Neural progenitor cell (in vitro differentiated cells): ENCODE measurements around the gene ERMN. TPM values are rescaled to one million over a fixed set of nuclear protein-coding genes. Genes with fewer than 3 reads are reported as not detected.
"Not testable (repeated sequence)": the region's sequence is repeated elsewhere in the genome, so short reads cannot be mapped to it uniquely, and the experiment has no call there.

ENCODE experiments used
- DNase-seq: peaks from one replicate; pipeline ENCODE4 v3.0.0-alpha.2; 2016; ENCODE audit warnings: low spot score
- H2AFZ ChIP-seq: fragments of 200-600 bp; sonication (generic); replicated peaks from 2 replicates; pipeline ENCODE4 v1.6.1; 2016; ENCODE audit warnings: antibody characterized with exemption
- H3F3A ChIP-seq: fragments of 200-600 bp; sonication (generic); 2 replicates; pipeline ENCODE4 v1.6.1; 2016; ENCODE audit warnings: antibody characterized with exemption, low read depth
- H3K27ac ChIP-seq: fragments of 200-600 bp; sonication (generic); 2 replicates; pipeline ENCODE4 v1.5.1; 2016; ENCODE audit warnings: mild to moderate bottlenecking
- H3K27me3 ChIP-seq: fragments of 200-600 bp; sonication (generic); 2 replicates; pipeline ENCODE4 v1.6.1; 2016; ENCODE audit warnings: mild to moderate bottlenecking, moderate library complexity
- H3K36me3 ChIP-seq: fragments of 200-600 bp; sonication (generic); 2 replicates; pipeline ENCODE4 v1.5.1; 2016
- H3K4me1 ChIP-seq: fragments of 200-600 bp; sonication (generic); 2 replicates; pipeline ENCODE4 v1.6.1; 2016; ENCODE audit warnings: mixed run types
- H3K4me2 ChIP-seq: fragments of 200-600 bp; sonication (generic); 2 replicates; pipeline ENCODE4 v1.6.1; 2016
- H3K4me3 ChIP-seq: fragments of 200-600 bp; sonication (generic); 2 replicates; pipeline ENCODE4 v1.5.1; 2016
- H3K79me2 ChIP-seq: fragments of 200-600 bp; sonication (generic); 2 replicates; pipeline ENCODE4 v1.6.1; 2016; ENCODE audit warnings: low read depth
- H3K9ac ChIP-seq: fragments of 200-600 bp; sonication (generic); 2 replicates; pipeline ENCODE4 v1.6.1; 2016
- H3K9me3 ChIP-seq: fragments of 200-600 bp; sonication (generic); 2 replicates; pipeline ENCODE4 v1.5.1; 2016; ENCODE audit warnings: low read depth
- H4K20me1 ChIP-seq: fragments of 200-600 bp; sonication (generic); 2 replicates; pipeline ENCODE4 v1.6.1; 2016; ENCODE audit warnings: low read depth
- H3K27ac Mint-ChIP-seq: 3 replicates; pipeline ENCODE4 v1.8.0; 2021; ENCODE audit warnings: mixed read lengths
- H3K27me3 Mint-ChIP-seq: 2 replicates; pipeline ENCODE4 v1.8.0; 2022; ENCODE audit warnings: low read depth, mild to moderate bottlenecking, inconsistent platforms, moderate library complexity, mixed read lengths; ENCODE audit not compliant: insufficient read depth
- H3K36me3 Mint-ChIP-seq: 3 replicates; pipeline ENCODE4 v1.8.0; 2021; ENCODE audit warnings: mixed read lengths
- H3K4me1 Mint-ChIP-seq: 3 replicates; pipeline ENCODE4 v1.8.0; 2021; ENCODE audit warnings: mixed read lengths
- H3K4me3 Mint-ChIP-seq: 3 replicates; pipeline ENCODE4 v1.8.0; 2021; ENCODE audit warnings: mild to moderate bottlenecking, moderate library complexity, mixed read lengths
- H3K9me3 Mint-ChIP-seq: 3 replicates; pipeline ENCODE4 v1.8.0; 2020; ENCODE audit warnings: mixed read lengths
- EZH2 ChIP-seq: fragments of 200-600 bp; sonication (generic); IDR thresholded peaks from 2 replicates; pipeline ENCODE4 v1.6.1; 2017; ENCODE audit warnings: antibody characterized with exemption, mild to moderate bottlenecking, moderate library complexity
- EZH2phosphoT487 ChIP-seq: fragments of 200-600 bp; sonication (generic); IDR thresholded peaks from 2 replicates; pipeline ENCODE4 v1.6.1; 2017; ENCODE audit warnings: antibody characterized with exemption
- total RNA-seq: library from RNA; depleted of rRNA; stranded (reverse); fragments of >200 nt; gene quantifications from 2 replicates; pipeline ENCODE4 v1.2.3, GENCODE V29; 2015; ENCODE audit warnings: low replicate concordance
- TF ChIP-seq, protein P1 (sequence below): fragments of 200-600 bp; sonication (generic); IDR thresholded peaks from 2 replicates; pipeline ENCODE4 v1.5.1; 2017; ENCODE audit warnings: antibody characterized with exemption, mild to moderate bottlenecking

Gene ERMN, protein sequence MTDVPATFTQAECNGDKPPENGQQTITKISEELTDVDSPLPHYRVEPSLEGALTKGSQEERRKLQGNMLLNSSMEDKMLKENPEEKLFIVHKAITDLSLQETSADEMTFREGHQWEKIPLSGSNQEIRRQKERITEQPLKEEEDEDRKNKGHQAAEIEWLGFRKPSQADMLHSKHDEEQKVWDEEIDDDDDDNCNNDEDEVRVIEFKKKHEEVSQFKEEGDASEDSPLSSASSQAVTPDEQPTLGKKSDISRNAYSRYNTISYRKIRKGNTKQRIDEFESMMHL
- total RNA-seq = 1.2 and 2.2 TPM in 2 replicates

DNA sequence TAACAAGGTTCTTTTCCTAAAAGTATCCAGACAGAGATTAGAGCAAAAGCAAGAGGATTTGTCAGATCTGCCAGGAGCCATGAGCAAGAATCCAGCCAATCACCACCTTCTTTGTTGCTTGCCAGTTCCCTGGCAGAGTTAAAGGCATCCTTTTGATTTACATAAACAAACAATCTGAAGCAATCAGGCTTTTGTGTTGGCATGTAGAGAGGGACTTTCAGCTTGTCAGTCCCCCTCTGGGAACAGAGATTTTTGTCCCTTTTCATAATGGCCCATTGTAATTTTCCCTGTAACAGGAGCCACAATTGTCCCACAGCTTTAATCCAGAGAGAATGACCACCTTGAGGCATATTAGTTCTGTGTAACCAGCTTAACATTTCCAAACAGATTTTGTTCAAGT is at the start of gene ERMN:
TSS of gene ERMN (minus strand) at position 39 of the 400 bp plus-strand sequence. CDS start 182 bp downstream, outside the sequence.
- Histone ChIP-seq H2AFZ (no peak within 1 kb of the TSS), H3K4me1 (peaks cover 54% of the 10 kb centered on the region), H3K4me3 (peak within 1 kb of the TSS; percentile 20), H3K9ac (no peak within 1 kb of the TSS), H3F3A (peaks cover 29% of the 10 kb centered on the region), H3K27ac (peak within 1 kb of the TSS; percentile 86), H3K36me3 (no peaks in the 10 kb centered on the region), H4K20me1 (no peaks in the 10 kb centered on the region), H3K4me2 (peak within 1 kb of the TSS; percentile 62), H3K27me3 (no peaks in the 10 kb centered on the region), H3K79me2 (no peaks in the 10 kb centered on the region), H3K9me3 (no peaks in the 10 kb centered on the region)
- Mint-ChIP-seq H3K9me3 (no peaks in the 10 kb centered on the region), H3K4me1 (peaks cover 22% of the 10 kb centered on the region), H3K27me3 (no peaks in the 10 kb centered on the region), H3K27ac (no peak within 1 kb of the TSS), H3K36me3 (no peaks in the 10 kb centered on the region), H3K4me3 (no peak within 1 kb of the TSS)
- peak; percentile 91 for DNase-seq
- TF ChIP-seq EZH2phosphoT487 (peak; percentile 75), EZH2 (no peak)

DNA sequence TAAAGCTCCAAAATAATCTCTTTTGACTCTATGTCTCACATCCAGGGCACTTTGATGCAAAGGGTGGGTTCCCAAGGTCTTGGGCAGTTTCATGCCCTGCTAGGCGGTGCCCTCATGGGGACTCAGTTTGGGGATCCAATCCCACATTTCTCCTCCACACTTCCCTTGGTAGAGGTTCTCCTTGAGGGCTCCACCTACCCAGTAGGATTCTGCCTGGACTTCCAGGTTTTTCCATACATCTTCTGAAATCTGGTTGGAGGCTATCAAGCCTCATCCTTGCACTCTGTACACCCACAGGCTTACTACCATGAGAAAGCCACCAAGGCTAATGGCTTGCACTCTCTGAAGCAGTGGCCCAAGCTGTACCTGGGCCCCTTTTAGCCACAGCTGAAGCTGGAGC is 49.8 kb upstream of the ERMN start:
- no peaks in the 10 kb centered on the region for H3K36me3 ChIP-seq
- H3K4me1 Mint-ChIP-seq = no peaks in the 10 kb centered on the region

DNA sequence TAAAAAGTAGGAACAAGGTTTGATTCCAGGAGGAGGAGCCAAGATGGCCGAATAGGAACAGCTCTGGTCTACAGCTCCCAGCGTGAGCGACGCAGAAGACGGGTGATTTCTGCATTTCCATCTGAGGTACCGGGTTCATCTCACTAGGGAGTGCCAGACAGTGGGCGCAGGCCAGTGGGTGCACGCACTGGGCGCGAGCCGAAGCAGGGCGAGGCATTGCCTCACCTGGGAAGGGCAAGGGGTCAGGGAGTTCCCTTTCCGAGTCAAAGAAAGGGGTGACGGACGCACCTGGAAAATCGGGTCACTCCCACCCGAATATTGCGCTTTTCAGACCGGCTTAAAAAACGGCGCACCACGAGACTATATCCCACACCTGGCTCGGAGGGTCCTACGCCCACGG is 42.9 kb upstream of the ERMN start:
- not testable (repeated sequence) for H3K27me3 Mint-ChIP-seq, H2AFZ ChIP-seq, H3K4me3 ChIP-seq, DNase-seq, H3K4me1 Mint-ChIP-seq, H3F3A ChIP-seq, H3K27ac Mint-ChIP-seq, H3K79me2 ChIP-seq, H3K36me3 ChIP-seq, H3K27me3 ChIP-seq, H3K9me3 Mint-ChIP-seq, H3K9me3 ChIP-seq, H4K20me1 ChIP-seq, H3K4me3 Mint-ChIP-seq, H3K27ac ChIP-seq, H3K9ac ChIP-seq, H3K36me3 Mint-ChIP-seq, H3K4me2 ChIP-seq
- peaks cover 12% of the 10 kb centered on the region for H3K4me1 ChIP-seq

More for the DNA sequence above, 49.8 kb upstream of the ERMN start:
- Mint-ChIP-seq H3K27ac (no peak overlapping the region), H3K36me3 (peaks cover 3% of the 10 kb centered on the region), H3K4me3 (no peak overlapping the region), H3K9me3 (peaks cover 19% of the 10 kb centered on the region), H3K27me3 (no peaks in the 10 kb centered on the region)
- no peak overlapping the region for H2AFZ ChIP-seq
- no peaks in the 10 kb centered on the region for H3K79me2 ChIP-seq
- no peaks in the 10 kb centered on the region for H3K9me3 ChIP-seq
- H3K27me3 ChIP-seq = no peaks in the 10 kb centered on the region
- no peak overlapping the region for H3K9ac ChIP-seq
- H3K4me3 ChIP-seq = no peak overlapping the region
- H3K4me2 ChIP-seq = no peak overlapping the region
- no peaks in the 10 kb centered on the region for H3F3A ChIP-seq
- peak; percentile 2 for DNase-seq
- no peaks in the 10 kb centered on the region for H4K20me1 ChIP-seq
- TF ChIP-seq EZH2phosphoT487 (no peak), EZH2 (no peak)
- TF ChIP-seq, protein P1, sequence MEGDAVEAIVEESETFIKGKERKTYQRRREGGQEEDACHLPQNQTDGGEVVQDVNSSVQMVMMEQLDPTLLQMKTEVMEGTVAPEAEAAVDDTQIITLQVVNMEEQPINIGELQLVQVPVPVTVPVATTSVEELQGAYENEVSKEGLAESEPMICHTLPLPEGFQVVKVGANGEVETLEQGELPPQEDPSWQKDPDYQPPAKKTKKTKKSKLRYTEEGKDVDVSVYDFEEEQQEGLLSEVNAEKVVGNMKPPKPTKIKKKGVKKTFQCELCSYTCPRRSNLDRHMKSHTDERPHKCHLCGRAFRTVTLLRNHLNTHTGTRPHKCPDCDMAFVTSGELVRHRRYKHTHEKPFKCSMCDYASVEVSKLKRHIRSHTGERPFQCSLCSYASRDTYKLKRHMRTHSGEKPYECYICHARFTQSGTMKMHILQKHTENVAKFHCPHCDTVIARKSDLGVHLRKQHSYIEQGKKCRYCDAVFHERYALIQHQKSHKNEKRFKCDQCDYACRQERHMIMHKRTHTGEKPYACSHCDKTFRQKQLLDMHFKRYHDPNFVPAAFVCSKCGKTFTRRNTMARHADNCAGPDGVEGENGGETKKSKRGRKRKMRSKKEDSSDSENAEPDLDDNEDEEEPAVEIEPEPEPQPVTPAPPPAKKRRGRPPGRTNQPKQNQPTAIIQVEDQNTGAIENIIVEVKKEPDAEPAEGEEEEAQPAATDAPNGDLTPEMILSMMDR = no peak
- H3K4me1 ChIP-seq = no peaks in the 10 kb centered on the region
- no peak overlapping the region for H3K27ac ChIP-seq

DNA sequence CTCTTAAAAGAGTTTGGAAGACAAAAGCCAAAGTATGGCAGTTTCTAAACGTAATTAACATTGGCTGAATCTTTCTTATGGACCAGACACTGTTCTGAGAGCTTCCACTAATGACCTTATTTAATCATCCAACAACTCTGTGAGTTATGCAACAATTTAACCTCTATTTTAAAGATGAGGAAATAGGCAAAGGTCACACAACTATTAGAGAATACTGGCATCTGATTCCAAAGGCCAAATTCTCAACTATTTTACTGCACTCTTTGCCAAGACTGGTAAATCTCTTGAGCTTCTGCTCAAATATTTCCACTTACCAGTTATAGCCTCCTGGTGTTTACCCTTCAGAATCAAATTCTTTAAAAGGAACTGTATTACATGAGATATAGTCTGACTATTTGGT is 42.1 kb upstream of the ERMN start:
- H3K4me1 ChIP-seq = peaks cover 12% of the 10 kb centered on the region
- Mint-ChIP-seq H3K36me3 (no peaks in the 10 kb centered on the region), H3K4me3 (no peak overlapping the region), H3K27me3 (no peaks in the 10 kb centered on the region), H3K27ac (no peak overlapping the region), H3K9me3 (no peaks in the 10 kb centered on the region), H3K4me1 (peaks cover 2% of the 10 kb centered on the region)
- no peak overlapping the region for H3K4me3 ChIP-seq
- H3K79me2 ChIP-seq = no peaks in the 10 kb centered on the region
- H3K9ac ChIP-seq = no peak overlapping the region
- H2AFZ ChIP-seq = no peak overlapping the region
- H4K20me1 ChIP-seq = no peaks in the 10 kb centered on the region
- H3K36me3 ChIP-seq = no peaks in the 10 kb centered on the region
- H3F3A ChIP-seq = no peaks in the 10 kb centered on the region
- no peak overlapping the region for H3K27ac ChIP-seq
- H3K4me2 ChIP-seq = no peak overlapping the region
- H3K27me3 ChIP-seq = no peaks in the 10 kb centered on the region
- TF ChIP-seq EZH2 (no peak), EZH2phosphoT487 (no peak)
- TF ChIP-seq, protein P1 = no peak
- H3K9me3 ChIP-seq = no peaks in the 10 kb centered on the region
- no peak for DNase-seq
